Measurements from ENCODE around the gene NPRL2.
A peak's percentile ranks its signal among the peaks of the same experiment; 100 is the strongest.
"Not testable (repeated sequence)": the region's sequence is repeated elsewhere in the genome, so short reads cannot be mapped to it uniquely, and the experiment has no call there.

NPRL2 gene

GRCh38 chr3:50320853-50321335 lies 29.7 kb downstream of the NPRL2 start:
- in situ Hi-C loops (cut with MboI; ENCODE audit: low pct_unique_long_range_greater_than_20kb, low sequenced_read_pairs): no loop called here
- peak; percentile 69 for DNase-seq

DNA sequence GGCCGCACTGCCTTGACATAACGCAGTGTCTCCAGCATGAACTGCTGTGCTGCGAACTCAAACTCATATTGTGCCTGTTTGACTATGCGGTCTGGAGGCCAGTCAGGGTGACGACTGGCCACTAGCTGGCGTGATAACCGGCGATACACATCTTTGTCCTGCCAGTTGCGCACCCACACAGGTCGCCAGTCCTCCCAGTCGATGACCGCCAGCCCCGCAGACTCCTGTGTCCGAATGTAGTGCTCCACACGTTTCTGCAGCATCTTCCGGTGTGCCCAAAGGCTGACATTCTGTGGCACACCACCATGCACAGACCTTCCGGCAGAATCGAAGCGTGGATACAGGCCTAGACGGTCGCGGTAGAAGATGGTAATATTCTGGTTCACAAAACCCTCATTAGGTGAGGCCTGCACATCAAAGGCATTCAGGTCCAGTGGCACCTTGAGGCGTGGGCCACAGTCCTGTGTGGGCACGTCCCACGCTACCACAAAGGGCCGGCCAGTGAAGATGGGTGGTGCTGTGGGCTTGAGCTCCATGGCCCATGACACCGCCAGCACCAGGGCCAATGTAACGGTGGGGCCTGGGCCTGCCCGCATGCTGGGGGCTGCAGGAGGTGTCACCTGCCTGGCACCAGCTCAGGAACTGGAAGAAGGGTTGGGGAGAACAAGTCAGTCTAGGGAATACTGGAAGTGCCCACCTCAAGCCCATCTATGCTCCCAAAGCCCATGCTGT lies 30.5 kb downstream of the NPRL2 start:
- in situ Hi-C loops (cut with MboI; ENCODE audit: low pct_unique_long_range_greater_than_20kb, low sequenced_read_pairs): no loop called here
- no peak for DNase-seq

- in situ Hi-C loops (cut with MboI; ENCODE audit: low pct_unique_long_range_greater_than_20kb, low sequenced_read_pairs): no loop called here
- DNase-seq: no peak
These were observed 31.2 kb downstream of the NPRL2 start for GRCh38 chr3:50319181-50319893.

GRCh38 chr3:50318615-50319014 lies 32.0 kb downstream of the NPRL2 start:
- in situ Hi-C loops (cut with MboI; ENCODE audit: low pct_unique_long_range_greater_than_20kb, low sequenced_read_pairs): no loop called here
- DNase-seq: no peak

GRCh38 chr3:50318163-50318562 lies 32.4 kb downstream of the NPRL2 start:
- DNase-seq: no peak
- in situ Hi-C loops (cut with MboI; ENCODE audit: low pct_unique_long_range_greater_than_20kb, low sequenced_read_pairs): no loop called here

DNA sequence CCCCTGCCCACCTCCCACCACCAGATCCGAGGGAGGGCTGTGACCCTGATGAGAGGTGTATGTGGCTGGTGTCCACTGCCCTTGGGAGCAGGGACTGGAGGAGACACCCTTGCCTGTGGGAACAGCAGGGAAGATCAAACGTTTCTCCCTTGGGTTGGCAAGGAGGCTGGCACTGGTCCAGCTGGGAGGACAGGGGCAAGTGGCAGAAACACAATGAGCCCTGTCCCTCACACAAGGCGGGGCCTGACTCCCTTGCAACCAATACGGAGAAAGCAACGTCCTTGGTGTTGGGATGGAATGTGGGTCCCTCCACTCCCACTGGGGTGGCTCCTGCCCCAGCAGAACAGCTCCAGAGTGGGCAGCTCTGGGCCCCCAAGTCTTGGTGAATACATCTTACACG lies 33.3 kb downstream of the NPRL2 start:
- in situ Hi-C loops (cut with MboI; ENCODE audit: low pct_unique_long_range_greater_than_20kb, low sequenced_read_pairs): no loop called here
- DNase-seq: no peak

DNA sequence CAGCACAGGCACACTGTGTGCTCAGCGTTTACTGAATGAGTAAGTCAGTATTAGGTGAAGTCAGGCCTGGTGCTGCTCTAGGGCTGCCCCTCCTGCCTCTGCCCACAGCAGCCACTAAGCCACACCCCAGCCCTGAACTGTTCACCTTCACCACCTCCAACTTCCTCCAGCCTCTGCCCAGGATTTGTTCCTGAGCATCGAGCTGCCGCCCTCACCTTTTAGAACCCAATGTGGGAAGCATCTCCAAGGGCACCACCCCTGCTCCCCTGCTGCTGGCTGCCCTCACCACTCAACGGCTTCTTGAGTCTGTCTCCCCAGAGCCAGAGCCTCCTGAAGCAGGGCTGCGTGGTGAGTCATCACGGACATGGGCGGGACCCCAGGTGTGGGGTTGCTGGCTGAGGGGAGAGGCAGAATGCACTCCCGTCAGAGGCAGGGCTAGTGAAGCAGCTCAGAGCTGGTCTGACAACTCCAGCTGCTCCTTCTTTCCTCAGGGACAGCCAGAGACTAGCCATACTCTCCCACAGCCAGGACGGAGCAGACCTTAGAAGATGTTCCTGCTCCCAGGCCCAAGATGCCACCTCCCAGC lies 33.8 kb downstream of the NPRL2 start:
- in situ Hi-C loops (cut with MboI; ENCODE audit: low pct_unique_long_range_greater_than_20kb, low sequenced_read_pairs): no loop called here
- DNase-seq: no peak

DNA sequence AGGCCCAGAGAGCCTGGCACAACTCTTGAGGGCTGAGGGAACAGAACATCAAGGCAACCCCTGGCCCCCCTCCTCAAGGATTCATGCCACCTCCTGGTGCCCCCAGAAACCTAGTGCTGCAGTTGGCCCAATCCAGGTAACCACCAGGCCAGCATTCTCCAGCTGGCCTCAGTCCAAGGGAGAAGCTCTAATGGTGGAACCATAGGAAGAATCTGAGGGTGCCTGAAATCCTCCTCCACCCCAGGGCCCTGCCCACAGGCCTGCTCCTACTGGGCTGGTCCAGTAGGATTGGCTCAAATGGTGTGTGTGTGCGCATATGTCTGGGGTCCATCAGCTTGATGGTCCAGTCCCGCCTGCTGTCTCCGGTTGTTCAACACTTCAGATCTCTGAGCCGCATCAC lies 35.8 kb downstream of the NPRL2 start:
- DNase-seq: no peak
- in situ Hi-C loops (cut with MboI; ENCODE audit: low pct_unique_long_range_greater_than_20kb, low sequenced_read_pairs): no loop called here

- in situ Hi-C loops (cut with MboI; ENCODE audit: low pct_unique_long_range_greater_than_20kb, low sequenced_read_pairs): no loop called here
- DNase-seq: no peak
These were observed 36.2 kb downstream of the NPRL2 start for GRCh38 chr3:50314342-50314741.

GRCh38 chr3:50312041-50312440 lies 38.5 kb downstream of the NPRL2 start:
- in situ Hi-C loops (cut with MboI; ENCODE audit: low pct_unique_long_range_greater_than_20kb, low sequenced_read_pairs); DNase-seq: not testable (repeated sequence)

GRCh38 chr3:50304601-50305000 lies 46.0 kb downstream of the NPRL2 start:
- no peak for DNase-seq
- in situ Hi-C loops (cut with MboI; ENCODE audit: low pct_unique_long_range_greater_than_20kb, low sequenced_read_pairs): no loop called here

DNA sequence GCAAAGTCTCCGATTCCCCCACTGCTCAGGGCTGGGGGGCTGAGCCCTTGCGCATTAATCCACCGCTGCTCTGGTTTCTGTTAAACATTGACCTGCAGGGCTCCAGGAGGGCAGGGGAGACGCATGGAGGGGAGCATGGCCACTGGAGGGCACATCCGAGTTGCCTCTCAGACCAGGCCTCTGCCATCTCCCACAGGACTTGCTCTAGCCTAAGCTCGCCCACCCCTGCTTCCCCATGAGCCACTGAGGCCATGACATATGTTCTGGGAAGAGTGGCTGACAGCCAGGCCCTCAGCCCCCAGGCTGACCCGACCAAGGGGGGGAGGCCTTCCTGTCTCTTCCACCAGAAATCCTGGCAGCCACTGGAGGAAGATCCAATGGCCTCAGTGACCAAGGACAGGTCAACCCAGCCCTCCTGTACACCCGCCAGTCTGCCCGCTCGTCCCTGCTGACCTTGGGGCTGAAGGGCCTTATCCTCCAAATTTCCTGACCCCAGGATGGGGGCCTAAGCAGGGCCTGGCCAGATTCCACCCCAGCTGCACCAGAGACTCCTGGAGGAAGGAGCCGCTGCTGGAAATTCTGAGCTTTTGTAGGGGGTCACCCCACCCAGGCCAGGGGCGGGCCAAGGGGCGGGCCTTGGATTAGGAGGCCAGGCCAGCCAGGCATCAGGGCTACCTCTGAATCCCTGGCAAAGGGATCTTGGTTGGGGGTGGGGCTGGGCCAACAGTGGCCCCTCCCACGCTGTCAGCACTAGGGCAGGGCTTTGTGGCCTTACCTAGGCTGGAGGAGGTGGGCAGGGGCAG lies 47.4 kb downstream of the NPRL2 start, which contains the start of gene HYAL1:
HYAL1 (minus strand) TSS at position 562 of the 803 bp plus-strand sequence. CDS start 618 bp downstream, outside the sequence.
- no peak for DNase-seq
- in situ Hi-C loops (cut with MboI; ENCODE audit: low pct_unique_long_range_greater_than_20kb, low sequenced_read_pairs): no loop called here

GRCh38 chr3:50302095-50303012 lies 48.2 kb downstream of the NPRL2 start:
- in situ Hi-C loops (cut with MboI; ENCODE audit: low pct_unique_long_range_greater_than_20kb, low sequenced_read_pairs): no loop called here
- DNase-seq: no peak

GRCh38 chr3:50300681-50301254 lies 49.8 kb downstream of the NPRL2 start:
- in situ Hi-C loops (cut with MboI; ENCODE audit: low pct_unique_long_range_greater_than_20kb, low sequenced_read_pairs): no loop called here
- no peak for DNase-seq

DNA sequence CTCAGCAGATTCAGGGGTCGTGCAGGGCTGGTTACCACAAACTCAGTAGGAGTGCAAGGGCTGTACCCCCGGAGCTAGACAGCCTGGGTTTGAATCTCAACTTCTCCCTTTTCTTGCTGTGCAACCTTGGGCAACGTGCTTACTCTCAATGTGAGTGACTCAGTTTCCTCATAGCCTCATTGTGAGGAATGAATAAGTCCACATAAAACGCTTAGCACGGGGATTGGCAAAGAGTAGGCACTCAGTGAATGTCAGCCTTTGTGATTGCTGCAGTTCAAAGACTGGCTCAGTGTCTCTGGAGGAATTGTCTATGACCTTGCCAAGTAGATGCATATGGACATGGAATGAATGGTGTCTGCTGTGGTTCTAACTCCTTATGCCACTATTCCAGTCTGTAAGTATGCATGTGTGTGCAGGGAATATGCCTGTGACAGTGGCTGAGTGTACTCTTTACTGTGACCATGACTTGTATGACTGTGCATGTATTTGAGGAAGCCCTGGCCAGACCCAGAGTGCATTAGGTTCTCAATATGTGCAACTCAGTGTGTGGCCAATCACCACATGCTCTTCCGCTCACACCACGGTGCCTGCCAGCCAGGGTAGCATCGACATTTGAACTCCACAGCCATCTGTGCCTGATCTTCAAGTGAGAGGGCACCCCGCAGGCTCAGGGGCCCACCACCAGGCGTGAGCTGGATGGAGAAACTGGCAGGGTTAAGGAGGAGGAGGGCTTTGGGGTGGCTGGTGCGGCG lies 50.5 kb downstream of the NPRL2 start:
- in situ Hi-C loops (cut with MboI; ENCODE audit: low pct_unique_long_range_greater_than_20kb, low sequenced_read_pairs): no loop called here
- peak; percentile 52 for DNase-seq

GRCh38 chr3:50299638-50299928 lies 51.0 kb downstream of the NPRL2 start:
- no peak for DNase-seq
- in situ Hi-C loops (cut with MboI; ENCODE audit: low pct_unique_long_range_greater_than_20kb, low sequenced_read_pairs): no loop called here

- in situ Hi-C loops (cut with MboI; ENCODE audit: low pct_unique_long_range_greater_than_20kb, low sequenced_read_pairs): no loop called here
- DNase-seq: peak; percentile 99
These were observed 51.5 kb downstream of the NPRL2 start, which contains the start of the genes HYAL3 and NAA80 for GRCh38 chr3:50298836-50299637. Gene HYAL3 (minus strand): TSS chr3:50299405. CDS start chr3:50295602, 3,803 bp downstream. Gene NAA80 (minus strand): TSS chr3:50299405. CDS start chr3:50297463, 1,942 bp downstream.
